WTC11 (cell line): ENCODE results near the gene RPS24. TPM values are rescaled to one million over a fixed set of nuclear protein-coding genes. Genes with fewer than 3 reads are reported as not detected.

Source experiments
- ATAC-seq: fragments of 200-7000 bp; cut with Tn5 transposase; 2 replicates; pipeline ENCODE4 v1.10.0; 2021; ENCODE audit warnings: mild to moderate bottlenecking, moderate library complexity
- CTCF ChIA-PET: fragments of 300-600 bp; sonication (Branson Sonifier 250); formaldehyde crosslinking; loops from one replicate; lab custom pipeline; 2021; ENCODE audit warnings: antibody characterized with exemption; lab: Charles Lee
- POLR2A ChIA-PET: fragments of 350-600 bp; sonication (Branson Sonifier 250); formaldehyde crosslinking; loops from one replicate; lab custom pipeline; 2021; ENCODE audit warnings: antibody characterized with exemption; lab: Charles Lee
- DNase-seq: peaks from one replicate; pipeline ENCODE4 v3.0.0; 2021; ENCODE audit warnings: low spot score
- H3K27ac Mint-ChIP-seq: 2 replicates; pipeline ENCODE4 v1.8.0; 2021; ENCODE audit warnings: mixed read lengths
- H3K27me3 Mint-ChIP-seq: 2 replicates; pipeline ENCODE4 v1.8.0; 2021; ENCODE audit warnings: low read depth, mild to moderate bottlenecking, moderate library complexity, mixed read lengths
- H3K36me3 Mint-ChIP-seq: 2 replicates; pipeline ENCODE4 v1.8.0; 2021; ENCODE audit warnings: mixed read lengths
- H3K4me1 Mint-ChIP-seq: 2 replicates; pipeline ENCODE4 v1.8.0; 2022; ENCODE audit warnings: mixed read lengths
- H3K4me3 Mint-ChIP-seq: 2 replicates; pipeline ENCODE4 v1.8.0; 2021; ENCODE audit warnings: mild to moderate bottlenecking, moderate library complexity, mixed read lengths
- H3K9me3 Mint-ChIP-seq: 2 replicates; pipeline ENCODE4 v1.8.0; 2021; ENCODE audit warnings: mixed read lengths
- EMX1 ChIP-seq: fragments of 250-450 bp; sonication (Bioruptor Pico); IDR thresholded peaks from 2 replicates; pipeline ENCODE4 v1.8.0; 2021; ENCODE audit warnings: mild to moderate bottlenecking
- FOXJ3 ChIP-seq: sonication (generic); formaldehyde crosslinking; IDR thresholded peaks from 2 replicates; pipeline ENCODE4 v1.9.0; 2021; ENCODE audit warnings: missing genetic modification reagents, mild to moderate bottlenecking, borderline replicate concordance
- GRHL2 ChIP-seq: fragments of 250-450 bp; sonication (Bioruptor Pico); IDR thresholded peaks from 2 replicates; pipeline ENCODE4 v1.8.0; 2022; ENCODE audit warnings: mild to moderate bottlenecking, moderate library complexity; ENCODE audit not compliant: insufficient replicate concordance, severe bottlenecking
- IRF2 ChIP-seq: sonication (generic); formaldehyde crosslinking; IDR thresholded peaks from 2 replicates; pipeline ENCODE4 v1.8.0; 2022; ENCODE audit warnings: low read depth, missing genetic modification reagents, borderline replicate concordance
- NFATC4 ChIP-seq: fragments of 250-450 bp; sonication (Bioruptor Pico); IDR thresholded peaks from 2 replicates; pipeline ENCODE4 v1.9.0; 2021; ENCODE audit warnings: mild to moderate bottlenecking
- ZNF263 ChIP-seq: sonication (generic); formaldehyde crosslinking; IDR thresholded peaks from 2 replicates; pipeline ENCODE4 v1.8.1; 2022; ENCODE audit warnings: low read depth, mild to moderate bottlenecking, moderate library complexity, missing genetic modification reagents
- total RNA-seq: library from RNA; stranded (reverse); gene quantifications from 3 replicates; pipeline ENCODE4 v1.2.3, GENCODE V29; 2021
- TF ChIP-seq, protein P1 (sequence below): sonication (generic); formaldehyde crosslinking; IDR thresholded peaks from 2 replicates; pipeline ENCODE4 v1.8.1; 2023; ENCODE audit warnings: mild to moderate bottlenecking, missing genetic modification reagents, moderate library complexity
- TF ChIP-seq, protein P2 (sequence below): fragments of 250-450 bp; sonication (Bioruptor Pico); conservative IDR thresholded peaks from 2 replicates; pipeline ENCODE4 v1.9.0; 2021; ENCODE audit warnings: mild to moderate bottlenecking
- TF ChIP-seq, protein P3 (sequence below): sonication (generic); formaldehyde crosslinking; IDR thresholded peaks from 2 replicates; pipeline ENCODE4 v1.8.0; 2022; ENCODE audit warnings: mild to moderate bottlenecking, missing genetic modification reagents
- TF ChIP-seq, protein P4 (sequence below): sonication (generic); formaldehyde crosslinking; IDR thresholded peaks from 2 replicates; pipeline ENCODE4 v1.8.1; 2023; ENCODE audit warnings: mild to moderate bottlenecking, moderate library complexity, missing genetic modification reagents
- TF ChIP-seq, protein P5 (sequence below): sonication (generic); formaldehyde crosslinking; IDR thresholded peaks from 2 replicates; pipeline ENCODE4 v1.8.0; 2023; ENCODE audit warnings: missing genetic modification reagents

RPS24 gene
- total RNA-seq, 1 experiment from 2014 or later: 1,819 TPM

DNA sequence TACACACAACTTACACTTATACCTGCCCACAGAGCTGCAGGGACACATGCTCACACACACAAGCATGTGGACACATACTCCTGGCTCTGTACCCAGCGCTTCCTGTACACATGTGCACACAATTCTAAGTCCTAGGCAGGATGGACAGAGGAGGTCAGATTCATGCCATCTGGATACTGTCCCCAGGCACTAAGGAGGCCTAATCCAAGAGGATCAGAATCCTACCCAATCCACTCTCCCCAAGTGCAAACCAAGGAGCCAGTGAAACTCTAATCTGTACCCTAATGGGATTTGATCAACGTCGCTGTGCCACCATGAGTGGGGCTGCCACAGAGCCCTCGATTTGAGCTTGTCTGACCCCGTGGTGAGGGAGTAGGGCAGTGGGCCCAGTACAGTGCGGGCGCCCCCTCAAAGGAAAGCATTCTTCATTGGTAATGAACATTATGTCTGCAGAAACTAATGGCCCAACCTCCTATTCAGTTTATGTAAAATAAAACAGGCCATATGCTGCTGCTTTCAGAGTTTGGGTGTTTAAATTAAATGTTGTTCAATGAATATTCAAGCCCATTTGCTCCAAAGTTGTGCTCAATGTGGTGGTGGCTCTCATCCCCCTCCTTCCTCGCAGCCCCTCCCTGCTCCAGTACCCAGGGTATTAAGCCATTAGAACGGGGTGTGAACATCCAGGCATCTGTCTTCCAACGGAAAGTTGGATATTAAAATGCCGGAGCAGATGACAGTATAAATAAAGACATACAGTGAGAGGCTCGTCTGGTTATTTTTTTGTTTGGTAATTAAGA, 26.4 kb downstream of the RPS24 start:
- Mint-ChIP-seq H3K4me1 (no peaks in the 10 kb centered on the region), H3K4me3 (no peak overlapping the region), H3K36me3 (peaks cover 2% of the 10 kb centered on the region), H3K27ac (no peak overlapping the region), H3K9me3 (no peaks in the 10 kb centered on the region), H3K27me3 (no peaks in the 10 kb centered on the region)
- DNase-seq: no peak
- TF ChIP-seq, protein P1, sequence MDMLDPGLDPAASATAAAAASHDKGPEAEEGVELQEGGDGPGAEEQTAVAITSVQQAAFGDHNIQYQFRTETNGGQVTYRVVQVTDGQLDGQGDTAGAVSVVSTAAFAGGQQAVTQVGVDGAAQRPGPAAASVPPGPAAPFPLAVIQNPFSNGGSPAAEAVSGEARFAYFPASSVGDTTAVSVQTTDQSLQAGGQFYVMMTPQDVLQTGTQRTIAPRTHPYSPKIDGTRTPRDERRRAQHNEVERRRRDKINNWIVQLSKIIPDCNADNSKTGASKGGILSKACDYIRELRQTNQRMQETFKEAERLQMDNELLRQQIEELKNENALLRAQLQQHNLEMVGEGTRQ (CRISPR knock-in tag): no peak
- TF ChIP-seq, protein P2, sequence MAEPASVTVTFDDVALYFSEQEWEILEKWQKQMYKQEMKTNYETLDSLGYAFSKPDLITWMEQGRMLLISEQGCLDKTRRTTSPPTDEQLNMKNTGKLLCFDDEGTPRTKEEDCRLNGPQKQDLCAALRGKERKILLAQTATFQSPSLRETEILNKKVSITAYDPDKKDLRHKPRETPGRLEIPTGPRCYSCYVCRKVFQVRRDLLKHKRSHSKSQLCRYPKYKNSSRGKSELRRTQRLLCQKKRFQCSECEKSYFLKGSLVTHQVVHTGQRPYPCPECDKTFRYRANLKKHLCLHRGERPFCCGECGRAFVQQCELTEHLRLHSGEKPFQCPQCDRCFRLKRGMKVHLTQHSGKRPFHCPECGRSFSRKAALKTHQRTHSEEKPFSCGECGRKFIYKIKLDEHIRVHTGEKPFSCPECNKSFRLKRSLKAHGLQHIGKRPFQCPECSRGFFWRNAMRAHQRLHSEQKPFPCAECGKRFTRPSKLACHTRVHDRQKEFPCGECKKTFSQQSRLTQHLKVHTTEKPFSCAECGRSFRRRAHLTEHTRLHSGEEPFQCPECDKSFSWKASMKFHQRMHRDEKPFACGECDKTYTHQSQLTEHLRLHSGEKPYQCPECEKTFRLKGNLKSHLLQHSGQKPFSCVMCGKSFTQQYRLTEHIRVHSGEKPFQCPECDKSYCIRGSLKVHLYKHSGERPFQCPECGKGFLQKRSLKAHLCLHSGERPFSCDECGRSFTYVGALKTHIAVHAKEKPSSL (CRISPR knock-in tag): no peak
- no peak for TF ChIP-seq IRF2 (CRISPR knock-in tag)
- TF ChIP-seq EMX1 (CRISPR knock-in tag): no peak
- no peak for TF ChIP-seq ZNF263 (CRISPR knock-in tag)
- TF ChIP-seq, protein P3, sequence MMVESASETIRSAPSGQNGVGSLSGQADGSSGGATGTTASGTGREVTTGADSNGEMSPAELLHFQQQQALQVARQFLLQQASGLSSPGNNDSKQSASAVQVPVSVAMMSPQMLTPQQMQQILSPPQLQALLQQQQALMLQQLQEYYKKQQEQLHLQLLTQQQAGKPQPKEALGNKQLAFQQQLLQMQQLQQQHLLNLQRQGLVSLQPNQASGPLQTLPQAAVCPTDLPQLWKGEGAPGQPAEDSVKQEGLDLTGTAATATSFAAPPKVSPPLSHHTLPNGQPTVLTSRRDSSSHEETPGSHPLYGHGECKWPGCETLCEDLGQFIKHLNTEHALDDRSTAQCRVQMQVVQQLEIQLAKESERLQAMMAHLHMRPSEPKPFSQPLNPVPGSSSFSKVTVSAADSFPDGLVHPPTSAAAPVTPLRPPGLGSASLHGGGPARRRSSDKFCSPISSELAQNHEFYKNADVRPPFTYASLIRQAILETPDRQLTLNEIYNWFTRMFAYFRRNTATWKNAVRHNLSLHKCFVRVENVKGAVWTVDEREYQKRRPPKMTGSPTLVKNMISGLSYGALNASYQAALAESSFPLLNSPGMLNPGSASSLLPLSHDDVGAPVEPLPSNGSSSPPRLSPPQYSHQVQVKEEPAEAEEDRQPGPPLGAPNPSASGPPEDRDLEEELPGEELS (CRISPR knock-in tag): no peak
- TF ChIP-seq GRHL2 (CRISPR knock-in tag): no peak
- TF ChIP-seq NFATC4 (CRISPR knock-in tag): no peak
- no peak for TF ChIP-seq FOXJ3 (CRISPR knock-in tag)
- TF ChIP-seq, protein P4, sequence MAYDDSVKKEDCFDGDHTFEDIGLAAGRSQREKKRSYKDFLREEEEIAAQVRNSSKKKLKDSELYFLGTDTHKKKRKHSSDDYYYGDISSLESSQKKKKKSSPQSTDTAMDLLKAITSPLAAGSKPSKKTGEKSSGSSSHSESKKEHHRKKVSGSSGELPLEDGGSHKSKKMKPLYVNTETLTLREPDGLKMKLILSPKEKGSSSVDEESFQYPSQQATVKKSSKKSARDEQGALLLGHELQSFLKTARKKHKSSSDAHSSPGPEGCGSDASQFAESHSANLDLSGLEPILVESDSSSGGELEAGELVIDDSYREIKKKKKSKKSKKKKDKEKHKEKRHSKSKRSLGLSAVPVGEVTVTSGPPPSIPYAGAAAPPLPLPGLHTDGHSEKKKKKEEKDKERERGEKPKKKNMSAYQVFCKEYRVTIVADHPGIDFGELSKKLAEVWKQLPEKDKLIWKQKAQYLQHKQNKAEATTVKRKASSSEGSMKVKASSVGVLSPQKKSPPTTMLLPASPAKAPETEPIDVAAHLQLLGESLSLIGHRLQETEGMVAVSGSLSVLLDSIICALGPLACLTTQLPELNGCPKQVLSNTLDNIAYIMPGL (CRISPR knock-in tag): no peak
- TF ChIP-seq, protein P5, sequence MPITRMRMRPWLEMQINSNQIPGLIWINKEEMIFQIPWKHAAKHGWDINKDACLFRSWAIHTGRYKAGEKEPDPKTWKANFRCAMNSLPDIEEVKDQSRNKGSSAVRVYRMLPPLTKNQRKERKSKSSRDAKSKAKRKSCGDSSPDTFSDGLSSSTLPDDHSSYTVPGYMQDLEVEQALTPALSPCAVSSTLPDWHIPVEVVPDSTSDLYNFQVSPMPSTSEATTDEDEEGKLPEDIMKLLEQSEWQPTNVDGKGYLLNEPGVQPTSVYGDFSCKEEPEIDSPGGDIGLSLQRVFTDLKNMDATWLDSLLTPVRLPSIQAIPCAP: no peak
- ATAC-seq: no peak
- POLR2A ChIA-PET: no interaction called here
- CTCF ChIA-PET: no interaction called here

DNA sequence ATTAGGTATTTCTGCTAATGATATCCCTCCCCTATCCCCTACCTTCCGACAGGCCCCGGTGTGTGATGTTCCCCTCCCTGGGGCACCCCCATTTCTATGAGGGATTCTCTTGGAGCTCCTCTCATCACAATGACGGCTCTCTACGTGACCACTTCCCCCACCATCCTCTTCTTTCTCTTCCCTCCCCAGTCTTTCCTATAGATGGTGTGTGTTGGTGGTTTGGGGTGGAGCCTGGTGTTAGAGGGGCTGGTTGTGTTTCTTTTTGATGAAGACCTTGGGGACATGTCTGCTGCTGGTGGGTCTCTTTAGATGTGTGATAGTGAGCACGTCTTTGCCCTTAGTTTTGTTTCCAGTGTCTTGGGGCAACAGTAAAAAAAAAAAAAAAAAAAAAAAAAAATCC, 28.6 kb downstream of the RPS24 start:
- peaks cover 4% of the 10 kb centered on the region; the same call in 1 of the 2 replicates for H3K4me1 Mint-ChIP-seq
- ChIA-PET CTCF (interaction anchor here (1.5 kb wide), 1 partner anchor 15 kb away, joined by 5 read pairs; no protein-coding TSS in a partner anchor), POLR2A (no interaction called here)
- H3K9me3 Mint-ChIP-seq: no peaks in the 10 kb centered on the region
- H3K27ac Mint-ChIP-seq: no peak overlapping the region
- peaks cover under 1% of the 10 kb centered on the region; the same call in 1 of the 2 replicates for H3K27me3 Mint-ChIP-seq
- no peaks in the 10 kb centered on the region for H3K36me3 Mint-ChIP-seq
- DNase-seq (no peak), ATAC-seq (no peak)
- H3K4me3 Mint-ChIP-seq: no peak overlapping the region
- TF ChIP-seq, protein P1 (CRISPR knock-in tag): no peak
- TF ChIP-seq, all 79 proteins: peak for 0
